Measurements from ENCODE around the gene APOBEC3F. TPM values are rescaled to one million over a fixed set of nuclear protein-coding genes. Genes with fewer than 3 reads are reported as not detected.
"Not testable (repeated sequence)": the region's sequence is repeated elsewhere in the genome, so short reads cannot be mapped to it uniquely, and the experiment has no call there.

The APOBEC3F gene
- total and polyA plus RNA-seq, 2 of the 13 experiments (the other 11 are each of a cell fraction or from before 2014, with no cell fraction given) = 2.9 to 3.7 TPM

GRCh38 chr22:39072581-39072981 lies 31.9 kb downstream of the APOBEC3F start:
- H3K27ac ChIP-seq (ENCODE audit: extremely low read length, insufficient read depth, low read length); H3K9me3 ChIP-seq (ENCODE audit: low read length); CTCF ChIA-PET (ENCODE audit: low intra/inter-chr PET ratio, low total read pairs); H3K4me2 ChIP-seq (ENCODE audit: low read depth, low read length); in situ Hi-C loops (cut with HindIII; ENCODE audit: extremely low pct_ligation_motif_present, low pct_unique_long_range_greater_than_20kb); H2AFZ ChIP-seq (ENCODE audit: low read length); H3K36me3 ChIP-seq (replicated peaks in 1 of 2; ENCODE audit: control insufficient read depth in 1 of 2, insufficient read depth in 2 of 2, low read length in 2 of 2); H3K27me3 ChIP-seq (ENCODE audit: control insufficient read depth in 1 of 2, insufficient read depth in 2 of 2, low read length in 2 of 2); POLR2A ChIA-PET; H3K79me2 ChIP-seq (ENCODE audit: insufficient read depth, low read length); H4K20me1 ChIP-seq (ENCODE audit: insufficient read depth, low read length); BruUV-seq (replicated peaks); DNase-seq (ENCODE audit: low spot score); FAIRE-seq; H3K4me3 ChIP-seq (replicated peaks in 1 of 3; ENCODE audit: insufficient read depth in 1 of 3, low read depth in 2 of 3, low read length in 3 of 3); ATAC-seq; intact Hi-C loops (cut with micrococcal nuclease; ENCODE audit: unreplicated experiment); H3K9ac ChIP-seq (ENCODE audit: insufficient read depth, low read depth, low read length): not testable (repeated sequence)
- WGBS (ENCODE audit: low lambda C conversion rate) = 48% methylated on average over 6 of the region's 7 CpGs
- H3K4me1 ChIP-seq (ENCODE audit: insufficient read depth, low read length) = peaks cover 14% of the 10 kb centered on the region

- whole genome bisulfite sequencing (ENCODE audit: low lambda C conversion rate) = 20% methylated on average over 2 of the region's 2 CpGs
- Histone ChIP-seq H3K79me2 (ENCODE audit: insufficient read depth, low read length) (no peaks in the 10 kb centered on the region), H3K4me3 (replicated peaks in 1 of 3; ENCODE audit: insufficient read depth in 1 of 3, low read depth in 2 of 3, low read length in 3 of 3) (no peak overlapping the region), H3K36me3 (replicated peaks in 1 of 2; ENCODE audit: control insufficient read depth in 1 of 2, insufficient read depth in 2 of 2, low read length in 2 of 2) (no peaks in the 10 kb centered on the region), H3K4me2 (ENCODE audit: low read depth, low read length) (no peak overlapping the region), H3K27me3 (ENCODE audit: control insufficient read depth in 1 of 2, insufficient read depth in 2 of 2, low read length in 2 of 2) (no peaks in the 10 kb centered on the region; a peak in 1 of 5 replicates), H3K4me1 (ENCODE audit: insufficient read depth, low read length) (peaks cover 19% of the 10 kb centered on the region), H3K9me3 (ENCODE audit: low read length) (no peaks in the 10 kb centered on the region), H4K20me1 (ENCODE audit: insufficient read depth, low read length) (no peaks in the 10 kb centered on the region), H3K9ac (ENCODE audit: insufficient read depth, low read depth, low read length) (no peak overlapping the region), H2AFZ (ENCODE audit: low read length) (no peak overlapping the region), H3K27ac (ENCODE audit: extremely low read length, insufficient read depth, low read length) (no peak overlapping the region)
- no TSS peak for BruUV-seq (replicated peaks)
- CTCF ChIA-PET (ENCODE audit: low intra/inter-chr PET ratio, low total read pairs) = no interaction called here
- POLR2A ChIA-PET = no interaction called here
- no peak for DNase-seq (ENCODE audit: low spot score)
- intact Hi-C loops (cut with micrococcal nuclease; ENCODE audit: unreplicated experiment) (no loop called here), in situ Hi-C loops (cut with HindIII; ENCODE audit: extremely low pct_ligation_motif_present, low pct_unique_long_range_greater_than_20kb) (no loop called here)
- no peak for ATAC-seq
- FAIRE-seq = no peak
- TF ChIP-seq RAD51 (IDR thresholded peaks at IDR 0.05; ENCODE audit: borderline replicate concordance) (no peak), REL (CRISPR knock-in tag; conservative IDR thresholded peaks at IDR 0.05) (no peak), ZFP62 (CRISPR knock-in tag; IDR thresholded peaks at IDR 0.05) (no peak), ZBTB8A (CRISPR knock-in tag; IDR thresholded peaks at IDR 0.05; ENCODE audit: borderline replicate concordance, low read depth) (no peak), POLR2G (IDR thresholded peaks at IDR 0.05; ENCODE audit: low read depth, low read length) (no peak), MBNL3 (CRISPR knock-in tag; conservative IDR thresholded peaks at IDR 0.05) (no peak), AHDC1 (CRISPR knock-in tag; IDR thresholded peaks at IDR 0.05; ENCODE audit: borderline replicate concordance) (no peak), ARID5B (CRISPR knock-in tag; IDR thresholded peaks at IDR 0.05) (no peak), ZNF549 (CRISPR knock-in tag; IDR thresholded peaks at IDR 0.05) (no peak)
Measured at GRCh38 chr22:39073981-39074380, 33.3 kb downstream of the APOBEC3F start.
